ENCODE data around the gene PCNX2.

DNA sequence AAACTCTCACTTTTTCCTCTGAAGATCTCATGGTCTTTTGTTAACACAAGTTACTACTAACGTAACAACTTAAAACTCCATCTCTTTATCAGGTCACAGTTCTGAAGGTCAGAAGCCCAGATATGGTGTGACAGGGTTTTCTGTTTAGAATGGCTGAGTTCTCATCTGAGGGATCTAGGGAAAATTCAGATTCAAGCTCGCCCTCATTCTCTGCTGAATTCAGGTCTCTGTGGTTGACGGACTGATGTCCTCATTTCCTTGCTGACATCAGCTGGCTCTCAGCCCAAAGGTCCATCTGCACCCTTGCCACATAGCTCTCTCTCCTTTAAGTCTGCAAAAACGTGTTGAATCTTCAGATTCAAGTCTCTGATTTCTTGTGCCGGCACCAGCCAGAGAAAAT lies 351.2 kb downstream of the PCNX2 start:
- TF ChIP-seq, protein P1, sequence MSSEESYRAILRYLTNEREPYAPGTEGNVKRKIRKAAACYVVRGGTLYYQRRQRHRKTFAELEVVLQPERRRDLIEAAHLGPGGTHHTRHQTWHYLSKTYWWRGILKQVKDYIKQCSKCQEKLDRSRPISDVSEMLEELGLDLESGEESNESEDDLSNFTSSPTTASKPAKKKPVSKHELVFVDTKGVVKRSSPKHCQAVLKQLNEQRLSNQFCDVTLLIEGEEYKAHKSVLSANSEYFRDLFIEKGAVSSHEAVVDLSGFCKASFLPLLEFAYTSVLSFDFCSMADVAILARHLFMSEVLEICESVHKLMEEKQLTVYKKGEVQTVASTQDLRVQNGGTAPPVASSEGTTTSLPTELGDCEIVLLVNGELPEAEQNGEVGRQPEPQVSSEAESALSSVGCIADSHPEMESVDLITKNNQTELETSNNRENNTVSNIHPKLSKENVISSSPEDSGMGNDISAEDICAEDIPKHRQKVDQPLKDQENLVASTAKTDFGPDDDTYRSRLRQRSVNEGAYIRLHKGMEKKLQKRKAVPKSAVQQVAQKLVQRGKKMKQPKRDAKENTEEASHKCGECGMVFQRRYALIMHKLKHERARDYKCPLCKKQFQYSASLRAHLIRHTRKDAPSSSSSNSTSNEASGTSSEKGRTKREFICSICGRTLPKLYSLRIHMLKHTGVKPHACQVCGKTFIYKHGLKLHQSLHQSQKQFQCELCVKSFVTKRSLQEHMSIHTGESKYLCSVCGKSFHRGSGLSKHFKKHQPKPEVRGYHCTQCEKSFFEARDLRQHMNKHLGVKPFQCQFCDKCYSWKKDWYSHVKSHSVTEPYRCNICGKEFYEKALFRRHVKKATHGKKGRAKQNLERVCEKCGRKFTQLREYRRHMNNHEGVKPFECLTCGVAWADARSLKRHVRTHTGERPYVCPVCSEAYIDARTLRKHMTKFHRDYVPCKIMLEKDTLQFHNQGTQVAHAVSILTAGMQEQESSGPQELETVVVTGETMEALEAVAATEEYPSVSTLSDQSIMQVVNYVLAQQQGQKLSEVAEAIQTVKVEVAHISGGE (CRISPR knock-in tag; IDR thresholded peaks at IDR 0.05), result no peak
- no peak for TF ChIP-seq TCF7 (IDR thresholded peaks at IDR 0.05; ENCODE audit: borderline replicate concordance)
- no peak for TF ChIP-seq FOXK2 (IDR thresholded peaks at IDR 0.05)
- TF ChIP-seq POLR2AphosphoS5 (IDR thresholded peaks at IDR 0.05; ENCODE audit: low read length), result no peak
- TF ChIP-seq PBX3 (IDR thresholded peaks at IDR 0.05; ENCODE audit: insufficient replicate concordance, low read depth, low read length), result no peak
- no peak for TF ChIP-seq POLR2A (IDR thresholded peaks at IDR 0.05; ENCODE audit: low read depth, low read length)
- no peak for TF ChIP-seq MYB (IDR thresholded peaks at IDR 0.05; ENCODE audit: borderline replicate concordance, low read depth, low read length)
- TF ChIP-seq, protein P2, sequence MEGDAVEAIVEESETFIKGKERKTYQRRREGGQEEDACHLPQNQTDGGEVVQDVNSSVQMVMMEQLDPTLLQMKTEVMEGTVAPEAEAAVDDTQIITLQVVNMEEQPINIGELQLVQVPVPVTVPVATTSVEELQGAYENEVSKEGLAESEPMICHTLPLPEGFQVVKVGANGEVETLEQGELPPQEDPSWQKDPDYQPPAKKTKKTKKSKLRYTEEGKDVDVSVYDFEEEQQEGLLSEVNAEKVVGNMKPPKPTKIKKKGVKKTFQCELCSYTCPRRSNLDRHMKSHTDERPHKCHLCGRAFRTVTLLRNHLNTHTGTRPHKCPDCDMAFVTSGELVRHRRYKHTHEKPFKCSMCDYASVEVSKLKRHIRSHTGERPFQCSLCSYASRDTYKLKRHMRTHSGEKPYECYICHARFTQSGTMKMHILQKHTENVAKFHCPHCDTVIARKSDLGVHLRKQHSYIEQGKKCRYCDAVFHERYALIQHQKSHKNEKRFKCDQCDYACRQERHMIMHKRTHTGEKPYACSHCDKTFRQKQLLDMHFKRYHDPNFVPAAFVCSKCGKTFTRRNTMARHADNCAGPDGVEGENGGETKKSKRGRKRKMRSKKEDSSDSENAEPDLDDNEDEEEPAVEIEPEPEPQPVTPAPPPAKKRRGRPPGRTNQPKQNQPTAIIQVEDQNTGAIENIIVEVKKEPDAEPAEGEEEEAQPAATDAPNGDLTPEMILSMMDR (IDR thresholded peaks at IDR 0.05 in 2 of 3, conservative IDR thresholded peaks at IDR 0.05 in 1 of 3; ENCODE audit: control insufficient read depth in 2 of 3, extremely low read depth in 1 of 3, insufficient read depth in 1 of 3, low read depth in 3 of 3, low read length in 3 of 3), result no peak
- no peak for TF ChIP-seq SP1 (IDR thresholded peaks at IDR 0.05; ENCODE audit: low read depth, low read length)

All from GM12878 (cell line).